HFF-Myc (cell line): ENCODE results near the gene RNF2.
"Not testable (repeated sequence)": the region's sequence is repeated elsewhere in the genome, so short reads cannot be mapped to it uniquely, and the experiment has no call there.

Experiments used
- DNase-seq: peaks from one replicate; pipeline ENCODE4 v3.0.0-alpha.2; 2011; ENCODE audit warnings: low read depth; ENCODE audit errors: extremely low read depth
- H3K4me3 ChIP-seq: replicated peaks from 2 replicates; pipeline ENCODE4 v1.5.1; 2011; ENCODE audit warnings: low read depth, mild to moderate bottlenecking, control low read depth, low read length
- CTCF ChIP-seq: IDR thresholded peaks from 2 replicates; pipeline ENCODE4 v1.5.1; 2012; ENCODE audit warnings: mild to moderate bottlenecking, low read depth, low read length, control low read depth; ENCODE audit errors: missing control alignments

Gene RNF2

DNA sequence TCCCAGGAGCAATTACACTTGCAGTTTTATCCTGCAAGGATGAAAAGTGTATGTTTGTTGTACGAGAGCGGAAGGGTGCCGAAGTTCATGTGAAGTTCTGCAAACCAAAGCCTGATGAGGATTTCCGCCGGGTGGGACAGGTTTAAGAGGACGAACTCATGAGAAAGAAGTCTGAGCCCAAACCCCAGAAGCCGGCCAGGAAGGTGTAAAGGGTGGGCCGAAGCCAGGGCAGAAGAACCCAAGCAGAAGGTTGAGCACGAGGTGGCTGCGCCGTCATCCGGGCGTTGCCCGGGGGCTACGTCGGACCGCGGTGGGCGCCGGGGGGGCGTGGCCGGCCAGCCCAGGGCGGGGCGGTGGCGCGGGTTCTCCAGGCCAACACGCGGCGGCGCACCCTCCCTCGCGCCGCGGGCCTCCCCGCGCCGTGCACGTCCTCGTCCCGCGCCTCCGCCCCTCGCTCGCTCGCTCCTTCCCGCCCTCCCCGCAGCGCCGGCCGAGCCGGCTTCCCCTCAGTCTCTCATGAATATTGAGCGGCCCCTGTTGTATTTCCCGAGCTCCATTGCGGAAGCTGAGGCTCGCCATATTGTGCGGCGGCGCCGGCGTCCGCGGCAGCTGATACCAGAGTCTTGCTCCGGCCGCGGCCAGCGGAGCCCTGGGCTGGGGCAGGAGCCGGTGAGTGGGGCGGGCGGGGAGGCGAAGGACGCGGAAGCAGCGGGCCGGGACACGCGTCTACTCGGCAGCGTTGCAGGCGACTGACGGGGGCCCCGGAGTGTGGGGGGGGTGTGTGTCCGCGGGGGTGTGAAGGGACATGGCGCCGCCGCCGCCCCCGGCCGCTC lies at the start of gene RNF2:
Gene RNF2 (plus strand): TSS at position 578 of the 833 bp plus-strand sequence. CDS start 41,996 bp downstream, outside the sequence.
- peak within 1 kb of the TSS; percentile 81 for H3K4me3 ChIP-seq
- peak; percentile 15 for DNase-seq
- TF ChIP-seq CTCF: no peak

DNA sequence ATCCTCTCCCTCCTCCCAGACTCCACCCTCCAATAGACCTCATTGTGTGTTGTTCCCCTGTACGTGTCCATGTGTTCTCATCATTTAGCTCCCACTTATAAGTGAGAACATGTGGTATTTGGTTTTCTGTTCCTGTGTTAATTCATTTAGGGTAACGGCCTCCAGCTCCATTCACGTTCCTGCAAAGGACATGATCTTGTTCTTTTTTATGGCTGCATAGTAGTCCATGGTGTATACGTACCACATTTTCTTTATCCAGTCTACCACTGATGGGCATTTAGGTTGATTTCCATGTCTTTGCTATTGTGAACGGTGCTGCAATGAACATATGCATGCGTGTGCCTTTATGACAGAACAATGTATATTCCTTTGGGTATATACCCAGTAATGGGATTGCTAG lies 45.4 kb upstream of the RNF2 start:
- not testable (repeated sequence) for DNase-seq, H3K4me3 ChIP-seq

DNA sequence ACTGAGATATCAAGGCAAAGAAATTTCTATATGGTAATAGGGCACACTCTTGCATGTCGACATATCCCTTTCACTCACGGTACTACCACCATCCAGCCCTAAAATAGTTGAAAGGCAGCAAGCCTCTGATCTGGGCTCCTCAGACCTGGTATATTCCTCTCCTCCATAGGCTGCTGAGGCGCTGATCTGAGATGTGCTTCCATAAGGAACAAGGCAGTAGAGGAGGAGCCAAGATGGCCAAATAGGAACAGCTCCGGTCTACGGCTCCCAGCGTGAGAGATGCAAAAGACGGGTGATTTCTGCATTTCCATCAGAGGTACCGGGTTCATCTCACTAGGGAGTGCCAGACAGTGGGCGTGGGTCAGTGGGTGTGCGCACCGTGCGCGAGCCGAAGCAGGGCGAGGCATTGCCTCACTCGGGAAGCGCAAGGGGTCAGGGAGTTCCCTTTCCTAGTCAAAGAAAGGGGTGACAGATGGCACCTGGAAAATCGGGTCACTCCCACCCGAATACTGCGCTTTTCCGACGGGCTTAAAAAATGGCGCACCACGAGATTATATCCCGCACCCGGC lies 44.0 kb upstream of the RNF2 start:
- DNase-seq, H3K4me3 ChIP-seq: not testable (repeated sequence)

GRCh38 chr1:185008838-185009237 lies 36.5 kb upstream of the RNF2 start:
- no peak for TF ChIP-seq CTCF

DNA sequence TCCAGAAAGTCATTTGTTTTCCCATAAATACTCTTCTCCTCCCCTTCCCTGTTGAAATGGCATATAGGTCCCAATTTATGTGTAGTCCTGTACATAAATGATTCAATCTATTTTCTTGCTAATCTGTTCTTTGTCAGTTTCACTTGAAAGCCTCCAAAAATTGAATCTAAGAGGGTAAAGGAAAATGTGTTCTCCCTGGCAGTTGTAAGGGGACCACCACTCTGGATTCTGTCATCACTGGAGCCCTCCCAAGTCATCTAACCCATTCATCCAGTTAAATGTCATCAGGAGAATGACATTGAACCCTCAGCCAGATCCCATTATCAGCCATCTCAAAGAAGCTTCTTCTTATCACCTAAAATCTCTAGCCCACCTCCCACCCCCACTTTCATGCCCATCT lies 35.0 kb upstream of the RNF2 start:
- H3K4me3 ChIP-seq: no peak overlapping the region
- DNase-seq: no peak
- no peak for TF ChIP-seq CTCF

More at GRCh38 chr1:185008838-185009237, 36.5 kb upstream of the RNF2 start:
- no peak for DNase-seq
- no peak overlapping the region for H3K4me3 ChIP-seq

DNA sequence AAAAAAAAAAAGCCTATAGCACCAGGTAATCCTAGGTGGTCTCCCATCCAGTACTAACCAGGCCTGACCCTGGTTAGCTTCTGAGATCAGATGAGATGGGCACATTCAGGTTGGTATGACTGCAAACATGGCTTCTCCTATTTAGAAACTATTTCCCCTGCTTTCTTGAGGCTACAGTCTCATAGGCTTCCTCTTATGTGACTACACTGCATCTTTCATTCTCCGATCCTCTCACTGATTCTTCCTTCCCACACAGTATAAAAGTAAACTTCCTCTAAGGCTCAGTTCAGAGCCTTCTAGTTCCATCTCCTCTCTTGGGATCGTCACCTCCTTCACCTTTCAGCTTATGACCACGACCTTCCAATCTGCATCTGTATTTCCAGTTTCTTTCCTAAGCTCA lies 30.4 kb upstream of the RNF2 start:
- TF ChIP-seq CTCF: no peak
- no peak for DNase-seq
- no peak overlapping the region for H3K4me3 ChIP-seq

DNA sequence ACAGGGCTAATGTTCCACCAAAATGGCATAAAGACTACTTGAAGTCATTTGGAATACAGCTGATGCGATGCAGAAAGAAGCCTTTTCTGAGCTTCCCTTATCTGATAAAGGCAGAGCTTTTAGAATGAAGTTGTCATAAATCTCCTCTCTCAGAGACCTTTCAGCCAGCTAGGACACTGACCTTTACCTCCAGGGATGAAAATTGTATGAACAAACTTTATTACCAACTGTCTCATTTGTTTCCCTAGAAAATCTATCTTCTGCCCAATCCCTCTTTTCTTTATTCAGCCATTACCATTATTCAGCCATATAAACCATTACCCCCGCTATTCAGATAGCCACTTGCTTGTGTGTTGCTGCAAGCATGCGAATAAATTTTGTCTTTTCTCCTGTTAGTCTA lies 29.7 kb upstream of the RNF2 start:
- DNase-seq: no peak

More for the DNA sequence above, 29.7 kb upstream of the RNF2 start:
- no peak for TF ChIP-seq CTCF
- no peak overlapping the region for H3K4me3 ChIP-seq
